NB4 (cell line): ENCODE results near the gene RSU1.

Experiments
- DNase-seq: peaks from one replicate; pipeline ENCODE4 v3.0.0; 2010; ENCODE audit warnings: low read depth
- H3K4me3 ChIP-seq: one replicate; pipeline ENCODE4 v1.5.1; 2011; ENCODE audit warnings: mild to moderate bottlenecking, low read depth, low read length, moderate library complexity
- CTCF ChIP-seq: IDR thresholded peaks from one replicate; pipeline ENCODE4 v1.5.1; 2012; ENCODE audit warnings: low read depth, low read length
- MAX ChIP-seq: IDR thresholded peaks from 2 replicates; pipeline ENCODE4 v1.6.1; 2011; ENCODE audit warnings: low read depth, low read length
- MYC ChIP-seq: IDR thresholded peaks from 2 replicates; pipeline ENCODE4 v1.6.1; 2011; ENCODE audit warnings: low read depth, low read length
- POLR2A ChIP-seq: IDR thresholded peaks from 2 replicates; pipeline ENCODE4 v1.6.1; 2011; ENCODE audit warnings: mild to moderate bottlenecking; ENCODE audit not compliant: insufficient read length; ENCODE audit errors: extremely low read depth

The RSU1 gene

GRCh38 chr10:16799621-16800020 is 17.6 kb downstream of the RSU1 start:
- no peak overlapping the region for H3K4me3 ChIP-seq
- peak; percentile 17 for DNase-seq

GRCh38 chr10:16798571-16798970 is 18.7 kb downstream of the RSU1 start:
- TF ChIP-seq POLR2A (no peak), CTCF (no peak), MAX (no peak), MYC (no peak)
- no peak overlapping the region for H3K4me3 ChIP-seq
- DNase-seq = no peak

More at GRCh38 chr10:16799621-16800020, 17.6 kb downstream of the RSU1 start:
- TF ChIP-seq MAX (no peak), POLR2A (no peak), MYC (no peak), CTCF (no peak)

GRCh38 chr10:16795410-16796073 is 21.7 kb downstream of the RSU1 start:
- DNase-seq = no peak
- H3K4me3 ChIP-seq = no peak overlapping the region
- TF ChIP-seq MAX (no peak), MYC (no peak), CTCF (no peak), POLR2A (no peak)

GRCh38 chr10:16794005-16794404 is 23.2 kb downstream of the RSU1 start:
- TF ChIP-seq MAX = no peak
- TF ChIP-seq MYC = no peak
- TF ChIP-seq CTCF = no peak
- no peak for TF ChIP-seq POLR2A
- no peak for DNase-seq
- H3K4me3 ChIP-seq = no peak overlapping the region

- DNase-seq = no peak
- TF ChIP-seq CTCF (no peak), MAX (no peak), POLR2A (no peak)
- no peak overlapping the region for H3K4me3 ChIP-seq
Observed at GRCh38 chr10:16792675-16793074, 24.5 kb downstream of the RSU1 start.

- no peak for TF ChIP-seq CTCF
- TF ChIP-seq POLR2A = no peak
- TF ChIP-seq MAX = no peak
- TF ChIP-seq MYC = no peak
- no peak for DNase-seq
- no peak overlapping the region for H3K4me3 ChIP-seq
Observed at GRCh38 chr10:16789765-16790164, 27.5 kb downstream of the RSU1 start.
